Measurements from ENCODE around the gene ZNF697. TPM values are rescaled to one million over a fixed set of nuclear protein-coding genes. Genes with fewer than 3 reads are reported as not detected.

ZNF697 gene
- total and polyA plus RNA-seq, 9 of the 15 experiments (the other 6 are each of a cell fraction or from before 2014, with no cell fraction given): 2.1 to 13.6 (median 8.3) TPM

- no peak overlapping the region for H3K4me2 ChIP-seq (ENCODE audit: insufficient read depth, low read length)
- DNase-seq (ENCODE audit: extremely low read depth in 1 of 4, low spot score in 3 of 4): peak in 2 of 4 experiments; percentile 17 to 23
- ChIA-PET POLR2A (interaction anchor here (0.5 to 1.5 kb wide), 2 partner anchors 17 to 733 kb away, joined by 3 to 6 read pairs; partner anchors contain the start of gene ZNF697), CTCF (ENCODE audit: low intra/inter-chr PET ratio) (no interaction called here)
- in situ Hi-C loops (cut with MboI): no loop called here
- WGBS (ENCODE audit: insufficient coverage, low coverage, missing lambda C conversion rate): 66% methylated on average over 23 of the region's 37 CpGs
- FAIRE-seq: no peak
- H3K9ac ChIP-seq (ENCODE audit: insufficient read depth in 1 of 2, low read depth in 2 of 2, low read length in 2 of 2): no peak overlapping the region
- TF ChIP-seq FOXM1 (IDR thresholded peaks at IDR 0.05; ENCODE audit: low read depth) (no peak), FOXM1 (CRISPR knock-in tag; IDR thresholded peaks at IDR 0.05; ENCODE audit: low read depth) (no peak), STAT5A (IDR thresholded peaks at IDR 0.05; ENCODE audit: borderline replicate concordance, low read length) (no peak), MAFF (IDR thresholded peaks at IDR 0.05; ENCODE audit: low read length) (no peak), NFIC (IDR thresholded peaks at IDR 0.05) (0 out of 2 replicates have a peak, but pooled peaks have one; percentile 21), SREBF2 (CRISPR knock-in tag; IDR thresholded peaks at IDR 0.05) (no peak), HNRNPH1 (optimal IDR thresholded peaks at IDR 0.05; ENCODE audit: low read depth, low read length) (no peak), ZNF217 (CRISPR knock-in tag; IDR thresholded peaks at IDR 0.05) (no peak), MIER1 (IDR thresholded peaks at IDR 0.05; ENCODE audit: low read depth) (no peak), ZNF384 (IDR thresholded peaks at IDR 0.05; ENCODE audit: low read depth, low read length) (no peak), POLR2G (IDR thresholded peaks at IDR 0.05; ENCODE audit: low read depth, low read length) (peak; percentile 49; the same call in 1 of the 2 replicates), PHF21A (IDR thresholded peaks at IDR 0.05; ENCODE audit: borderline replicate concordance, low read depth) (no peak), BHLHE40 (IDR thresholded peaks at IDR 0.05; ENCODE audit: low read length) (0 out of 2 replicates have a peak, but pooled peaks have one; percentile 45)
- TF ChIP-seq, protein P1, sequence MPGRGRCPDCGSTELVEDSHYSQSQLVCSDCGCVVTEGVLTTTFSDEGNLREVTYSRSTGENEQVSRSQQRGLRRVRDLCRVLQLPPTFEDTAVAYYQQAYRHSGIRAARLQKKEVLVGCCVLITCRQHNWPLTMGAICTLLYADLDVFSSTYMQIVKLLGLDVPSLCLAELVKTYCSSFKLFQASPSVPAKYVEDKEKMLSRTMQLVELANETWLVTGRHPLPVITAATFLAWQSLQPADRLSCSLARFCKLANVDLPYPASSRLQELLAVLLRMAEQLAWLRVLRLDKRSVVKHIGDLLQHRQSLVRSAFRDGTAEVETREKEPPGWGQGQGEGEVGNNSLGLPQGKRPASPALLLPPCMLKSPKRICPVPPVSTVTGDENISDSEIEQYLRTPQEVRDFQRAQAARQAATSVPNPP (IDR thresholded peaks at IDR 0.05; ENCODE audit: borderline replicate concordance, insufficient read depth, insufficient read length): no peak
- TF ChIP-seq, protein P2, sequence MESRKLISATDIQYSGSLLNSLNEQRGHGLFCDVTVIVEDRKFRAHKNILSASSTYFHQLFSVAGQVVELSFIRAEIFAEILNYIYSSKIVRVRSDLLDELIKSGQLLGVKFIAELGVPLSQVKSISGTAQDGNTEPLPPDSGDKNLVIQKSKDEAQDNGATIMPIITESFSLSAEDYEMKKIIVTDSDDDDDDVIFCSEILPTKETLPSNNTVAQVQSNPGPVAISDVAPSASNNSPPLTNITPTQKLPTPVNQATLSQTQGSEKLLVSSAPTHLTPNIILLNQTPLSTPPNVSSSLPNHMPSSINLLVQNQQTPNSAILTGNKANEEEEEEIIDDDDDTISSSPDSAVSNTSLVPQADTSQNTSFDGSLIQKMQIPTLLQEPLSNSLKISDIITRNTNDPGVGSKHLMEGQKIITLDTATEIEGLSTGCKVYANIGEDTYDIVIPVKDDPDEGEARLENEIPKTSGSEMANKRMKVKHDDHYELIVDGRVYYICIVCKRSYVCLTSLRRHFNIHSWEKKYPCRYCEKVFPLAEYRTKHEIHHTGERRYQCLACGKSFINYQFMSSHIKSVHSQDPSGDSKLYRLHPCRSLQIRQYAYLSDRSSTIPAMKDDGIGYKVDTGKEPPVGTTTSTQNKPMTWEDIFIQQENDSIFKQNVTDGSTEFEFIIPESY (CRISPR knock-in tag; IDR thresholded peaks at IDR 0.05): peak; percentile 93
- no peak overlapping the region for H3K27ac ChIP-seq (ENCODE audit: extremely low read depth, low read depth, low read length)
- H3K27me3 ChIP-seq (ENCODE audit: control insufficient read depth in 2 of 2, insufficient read depth in 2 of 2, low read length in 2 of 2): no peaks in the 10 kb centered on the region
- no peaks in the 10 kb centered on the region for H3K79me2 ChIP-seq (ENCODE audit: control insufficient read depth, insufficient read depth, low read length)
- H3K4me1 ChIP-seq (replicated peaks in 1 of 2; ENCODE audit: control insufficient read depth in 2 of 2, insufficient read depth in 2 of 2, low read length in 2 of 2): peaks cover 0 to 10% of the 10 kb centered on the region in 2 experiments; a peak in 1 of 5 replicates
- H3K9me3 ChIP-seq (replicated peaks; ENCODE audit: control insufficient read depth, insufficient read depth, low read depth, low read length): no peaks in the 10 kb centered on the region
- no TSS peak for BruUV-seq (replicated peaks)
- intact Hi-C loops (cut with micrococcal nuclease): no loop called here
- no peak overlapping the region for H3K4me3 ChIP-seq
- H2AFZ ChIP-seq (ENCODE audit: low read depth, low read length): no peak overlapping the region
- H4K20me1 ChIP-seq (replicated peaks; ENCODE audit: control insufficient read depth, insufficient read depth, low read length): peaks cover 25% of the 10 kb centered on the region
- H3K36me3 ChIP-seq (ENCODE audit: control insufficient read depth, insufficient read depth, low read length): no peaks in the 10 kb centered on the region; the same call in 2 of the 3 replicates
- no peaks in the 10 kb centered on the region for H3K9me1 ChIP-seq (ENCODE audit: control insufficient read depth, insufficient read depth, low read length)
- peak; percentile 54 for ATAC-seq
Measured at GRCh38 chr1:119631433-119632102, 16.5 kb downstream of the ZNF697 start.
